ENCODE measurements around the gene PPFIA3.

The PPFIA3 gene

DNA sequence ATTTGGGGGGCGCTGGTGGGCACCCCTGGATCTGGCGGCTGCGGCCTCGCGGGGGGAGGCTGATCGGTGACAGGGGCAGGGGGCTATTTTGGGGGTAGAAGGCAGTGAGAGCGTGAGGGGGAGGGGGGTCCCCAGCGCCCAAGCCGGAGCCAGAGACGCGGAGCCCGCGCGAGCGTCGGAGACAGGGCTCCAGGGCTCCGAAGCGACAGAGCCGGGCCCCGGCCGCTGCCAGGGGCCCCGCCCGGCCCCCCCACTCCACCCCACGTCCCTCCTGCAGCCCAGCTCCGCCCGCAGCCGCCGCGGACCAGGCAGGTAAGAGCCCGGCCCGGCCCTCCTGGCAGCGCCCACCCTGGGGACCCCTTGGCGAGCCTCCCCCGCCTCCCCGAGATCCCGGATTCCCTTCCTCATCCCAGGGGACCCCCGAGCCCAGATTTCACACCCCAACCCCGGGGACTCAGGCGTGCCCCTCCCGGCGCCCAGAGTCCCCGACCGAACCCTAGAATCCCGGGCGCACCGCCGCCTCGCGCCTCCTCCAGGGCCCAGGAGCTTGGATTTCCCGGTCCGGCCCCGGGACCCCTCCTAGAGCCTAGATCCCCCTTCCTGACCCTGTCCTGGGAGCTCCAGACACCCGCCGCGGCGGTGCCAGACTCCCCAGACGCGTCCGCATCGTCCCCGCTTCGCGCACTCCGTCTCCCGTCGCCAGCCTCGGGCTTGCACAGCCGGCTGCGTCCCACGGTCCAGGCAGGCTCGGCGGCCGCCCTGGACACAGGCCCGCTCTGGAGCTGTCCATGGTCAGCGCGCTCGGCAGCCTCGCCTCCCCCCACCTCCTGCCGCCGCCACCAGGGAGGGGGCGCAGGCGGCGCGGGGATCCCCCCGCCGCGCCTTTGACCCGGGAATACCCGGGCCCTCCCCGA, at the start of gene PPFIA3:
Gene PPFIA3 (plus strand): TSS at position 134 of the 914 bp plus-strand sequence. CDS start 8,330 bp downstream, outside the sequence.
- no peak for DNase-seq

- DNase-seq = no peak
Measured at GRCh38 chr19:49070416-49070815, 48.9 kb upstream of the PPFIA3 start.

- no peak for DNase-seq
Measured at GRCh38 chr19:49071860-49072547, 47.3 kb upstream of the PPFIA3 start.

- DNase-seq = peak; percentile 2
Measured at GRCh38 chr19:49073514-49074378, 45.6 kb upstream of the PPFIA3 start.

DNA sequence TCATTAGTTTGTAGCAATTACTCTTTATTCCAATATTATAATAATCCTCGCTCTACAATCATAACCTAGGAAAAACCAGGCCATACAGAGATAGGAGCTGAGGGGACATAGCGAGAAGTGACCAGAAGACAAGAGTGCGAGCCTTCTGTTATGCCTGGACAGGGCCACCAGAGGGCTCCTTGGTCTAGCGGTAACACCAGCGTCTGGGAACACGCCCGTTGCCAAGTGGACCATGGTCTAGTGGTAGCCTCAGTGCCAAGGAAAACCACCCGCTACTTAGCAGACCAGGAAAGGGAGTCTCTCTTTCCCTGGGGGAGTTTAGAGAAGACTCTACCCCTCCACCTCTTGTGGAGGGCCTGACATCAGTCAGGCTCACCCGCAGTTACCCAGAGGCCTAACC, 44.5 kb upstream of the PPFIA3 start:
- DNase-seq = peak; percentile 24

- DNase-seq = no peak
Measured at GRCh38 chr19:49080392-49080791, 39.0 kb upstream of the PPFIA3 start.

DNA sequence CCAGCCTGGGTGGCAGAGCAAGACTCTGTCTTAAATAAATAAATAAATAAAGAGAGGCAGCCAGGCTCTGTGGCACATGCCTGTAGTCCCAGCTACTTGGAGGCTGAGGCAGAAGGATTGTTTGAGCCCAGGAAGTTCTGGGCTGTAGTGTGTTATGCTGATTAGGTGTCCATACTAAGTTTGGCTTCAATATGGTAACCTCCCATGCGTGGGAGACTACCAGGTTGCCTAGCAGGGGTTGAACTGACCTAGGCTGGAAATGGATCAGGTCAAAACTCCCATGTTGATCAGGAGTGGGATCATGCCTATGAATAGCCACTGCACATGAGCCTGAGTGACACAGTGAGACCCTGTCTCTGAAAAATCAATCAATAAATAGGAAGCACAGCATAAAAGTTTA, 38.1 kb upstream of the PPFIA3 start:
- no peak for DNase-seq

DNA sequence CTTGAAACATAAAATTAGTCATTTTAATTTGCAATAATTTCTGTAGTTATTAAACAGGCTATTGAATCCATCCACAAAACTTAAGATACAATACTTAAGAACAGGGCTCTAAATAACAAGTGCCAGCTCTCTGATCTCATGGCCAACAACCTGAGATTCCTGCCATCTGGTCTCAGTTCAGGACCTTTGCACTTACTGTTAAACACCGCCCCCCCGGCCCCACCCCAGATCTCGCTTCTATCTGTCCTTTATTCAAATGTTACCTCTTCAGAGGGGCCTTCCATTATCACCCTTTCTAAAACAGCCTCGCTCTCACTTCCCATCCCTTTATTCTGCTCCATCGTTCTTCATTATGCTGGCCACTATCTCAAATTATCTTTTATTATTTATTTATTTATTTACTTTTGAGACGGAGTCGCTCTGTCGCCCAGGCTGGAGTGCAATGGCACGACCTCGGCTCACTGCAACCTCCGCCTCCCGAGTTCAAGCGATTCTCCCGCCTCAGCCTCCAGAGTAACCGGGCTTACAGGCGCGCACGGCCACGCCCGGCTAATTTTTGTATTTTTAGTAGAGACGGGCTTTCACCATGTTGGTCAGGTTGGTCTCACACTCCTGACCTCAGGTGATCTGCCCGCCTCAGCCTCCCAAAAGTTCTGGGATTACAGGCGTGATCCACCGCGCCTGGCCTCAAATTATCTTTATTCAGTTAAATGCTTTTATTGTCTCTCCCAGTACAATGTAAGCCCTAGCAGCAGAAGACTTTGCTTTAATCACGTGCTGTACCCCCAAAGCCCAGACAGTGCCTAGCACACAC, 34.9 kb upstream of the PPFIA3 start:
- DNase-seq = peak; percentile 4

DNA sequence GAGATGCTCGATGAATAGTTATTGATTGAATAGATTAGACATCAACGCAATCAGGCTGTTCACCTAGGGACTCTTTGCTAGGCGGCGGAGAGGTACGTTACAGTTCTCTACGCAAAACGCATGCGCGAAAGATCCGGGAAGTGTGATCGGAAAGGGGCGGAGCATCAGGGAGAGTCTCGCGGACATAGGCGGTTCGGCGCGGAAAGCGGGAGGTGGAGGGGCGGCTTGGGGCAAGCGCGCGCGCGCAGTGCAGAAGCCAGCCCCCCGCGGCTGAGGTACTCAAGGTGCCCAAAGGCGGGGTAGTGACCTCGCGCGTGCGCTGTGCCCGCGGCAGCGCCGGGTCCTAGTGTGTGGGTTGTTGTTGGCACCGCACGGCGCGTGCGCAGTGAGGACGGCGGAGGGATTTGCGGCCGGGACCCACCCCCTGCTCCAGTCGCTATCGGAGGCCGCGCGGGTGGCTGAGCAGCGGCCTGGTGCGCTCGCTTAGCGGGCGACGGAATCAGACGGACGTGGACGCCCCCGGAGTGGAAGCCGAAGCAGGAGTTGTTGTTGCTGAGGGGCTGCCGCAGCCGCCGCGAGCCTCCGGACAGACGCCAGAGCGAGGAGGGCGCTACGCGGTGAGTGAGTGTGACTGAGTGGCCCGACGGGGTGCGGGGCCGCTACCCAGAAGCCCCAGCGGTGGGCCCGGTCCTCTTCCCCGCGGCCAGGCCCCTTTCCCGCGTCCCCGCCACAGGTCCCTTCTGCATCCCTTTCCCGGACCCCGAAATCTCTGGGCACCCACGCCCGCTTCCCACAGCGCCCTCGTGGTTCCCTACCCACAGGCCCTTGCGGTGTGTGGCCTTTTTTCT, 34.1 kb upstream of the PPFIA3 start, which contains the start of gene SNRNP70:
Gene SNRNP70 (plus strand): TSS at position 432 of the 848 bp plus-strand sequence. CDS start 964 bp downstream, outside the sequence.
- DNase-seq = peak; percentile 98

- no peak for DNase-seq
Measured at GRCh38 chr19:49085868-49086232, 33.5 kb upstream of the PPFIA3 start.

- DNase-seq = no peak
Measured at GRCh38 chr19:49086296-49086695, 33.0 kb upstream of the PPFIA3 start.

DNA sequence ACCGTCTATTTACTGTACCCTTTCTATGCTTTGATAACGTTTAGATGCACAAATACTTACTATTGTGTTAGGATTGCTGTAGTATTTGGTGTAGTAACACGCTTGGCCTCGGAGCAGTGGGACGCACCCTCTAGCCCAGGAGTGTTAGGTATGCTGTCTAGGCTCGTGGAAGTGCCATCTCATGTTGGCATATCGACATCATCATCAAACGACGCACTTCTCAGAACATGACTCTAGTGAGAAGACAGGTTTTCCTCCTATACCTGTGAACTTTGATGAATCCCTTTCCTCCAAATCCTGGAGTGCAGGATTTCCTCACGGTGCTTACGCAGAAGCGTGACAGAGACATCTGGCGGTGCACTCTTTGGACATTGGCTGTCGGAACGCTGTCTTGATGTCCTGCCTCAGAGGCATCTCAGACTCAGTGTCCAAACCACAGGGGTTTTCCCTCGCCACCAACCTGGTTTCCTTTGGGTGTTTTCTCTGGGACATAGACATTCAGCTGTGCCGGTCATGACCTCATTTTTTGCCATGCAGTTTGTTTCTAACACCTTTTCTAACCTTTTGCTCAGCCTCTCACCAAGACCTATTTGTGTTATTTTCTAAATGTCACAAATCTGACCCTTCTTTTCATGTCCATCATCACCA, 27.8 kb upstream of the PPFIA3 start:
- DNase-seq = no peak

DNA sequence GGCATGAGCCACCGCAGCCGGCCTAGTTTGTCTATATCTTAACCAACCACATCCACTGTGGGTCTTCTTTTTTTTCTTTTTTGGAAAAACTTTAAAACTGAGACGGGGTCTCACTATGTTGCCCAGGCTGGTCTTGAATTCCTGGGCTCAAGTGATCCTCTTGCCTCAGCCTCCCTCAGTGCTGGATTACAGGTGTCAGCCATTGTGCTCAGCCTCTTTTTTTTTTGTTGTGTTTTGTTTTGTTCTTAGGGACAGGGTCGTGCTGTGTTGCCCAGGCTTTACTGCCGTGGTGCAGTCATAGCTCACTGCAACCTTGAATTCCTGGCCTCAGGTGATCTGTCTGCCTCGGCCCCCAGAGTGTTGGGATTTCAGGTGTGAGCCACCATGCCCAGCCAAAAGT, 26.7 kb upstream of the PPFIA3 start:
- DNase-seq = no peak

GRCh38 chr19:49094505-49095482, 24.6 kb upstream of the PPFIA3 start:
- DNase-seq = no peak

DNA sequence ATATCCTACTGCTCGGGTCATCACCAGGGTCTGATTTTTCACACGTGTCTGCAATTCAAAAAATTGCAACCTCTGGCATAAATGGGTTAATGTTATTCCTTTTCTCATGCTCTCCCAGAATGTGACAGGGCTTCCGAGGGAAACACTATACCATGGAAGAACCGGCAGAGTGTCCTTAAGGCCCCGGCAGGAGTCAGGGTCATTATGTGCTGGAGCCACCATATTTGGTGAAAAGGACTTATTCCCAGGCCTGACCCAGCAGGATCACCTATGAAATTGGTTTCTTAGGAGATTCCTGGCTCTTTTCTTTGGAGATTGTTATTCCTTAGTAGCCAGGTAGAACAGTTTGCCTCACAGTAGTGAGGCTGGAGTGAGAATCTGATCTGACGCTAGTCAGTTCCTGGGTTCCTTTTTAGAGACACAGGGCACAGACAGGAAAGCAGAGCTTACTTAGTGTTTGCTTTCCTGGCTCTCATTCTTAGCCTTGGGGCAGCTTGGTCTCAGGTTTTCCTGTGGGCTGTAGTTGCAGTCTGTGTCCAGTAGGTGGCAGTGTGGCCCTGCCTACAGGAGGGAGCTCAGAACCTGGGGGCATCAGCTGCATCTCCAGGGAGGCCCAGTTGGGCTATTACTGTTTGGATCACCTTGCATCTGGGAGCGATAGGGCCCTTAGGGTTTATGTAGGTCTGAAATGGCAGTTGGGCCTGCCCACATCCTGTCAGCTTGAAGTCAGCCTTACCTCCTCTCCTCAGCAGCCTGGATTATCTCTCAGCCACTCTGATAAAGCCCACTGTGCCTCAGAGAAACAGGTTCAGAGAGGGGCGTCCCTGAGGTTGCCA, 21.7 kb upstream of the PPFIA3 start:
- peak; percentile 52 for DNase-seq

DNA sequence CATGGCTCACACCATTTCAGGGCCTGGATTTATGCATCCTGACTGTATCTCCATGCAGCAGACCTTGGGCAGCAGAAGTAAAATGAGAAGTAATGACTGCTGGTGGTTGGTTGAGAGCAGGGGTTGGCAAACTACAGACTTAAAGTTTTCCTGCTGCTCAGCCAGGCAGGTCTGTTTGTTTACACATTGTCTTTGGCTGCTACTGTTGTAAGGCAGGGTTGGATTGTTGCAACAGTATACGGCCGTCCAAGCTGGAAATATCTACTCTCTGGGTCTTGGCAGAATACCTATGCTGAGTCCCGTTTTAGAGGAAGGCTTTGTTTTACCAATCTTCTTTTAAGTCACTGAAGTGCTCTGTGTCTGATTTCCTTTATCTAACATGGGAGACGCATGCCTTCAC, 20.5 kb upstream of the PPFIA3 start:
- DNase-seq = no peak

- DNase-seq = no peak
Measured at GRCh38 chr19:49101160-49101559, 18.2 kb upstream of the PPFIA3 start.

DNA sequence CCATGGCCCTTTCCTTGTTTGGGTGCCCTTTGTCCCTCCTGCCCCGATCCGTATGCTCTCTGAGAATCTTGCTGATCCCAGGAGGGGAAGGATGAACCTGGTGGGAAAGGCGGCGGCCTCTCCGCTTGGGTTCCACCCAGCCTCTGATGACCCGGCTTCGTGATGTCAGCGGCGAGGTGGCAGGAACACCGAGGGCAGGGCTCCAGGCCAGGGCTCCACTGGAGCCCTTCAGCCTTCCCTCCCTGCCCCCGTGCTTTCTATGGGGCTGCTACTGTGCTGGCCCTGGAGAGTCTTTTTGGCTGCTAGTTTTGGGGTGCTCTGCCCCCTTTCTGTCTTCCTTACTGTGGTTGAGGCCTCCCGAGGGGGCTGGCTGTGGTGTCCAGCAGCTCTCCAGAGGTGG, 17.0 kb upstream of the PPFIA3 start:
- no peak for DNase-seq

All from SHP77 treated with DMSO at 0.1 percent for 48 hours (cell line).